GM21737 (cell line): ENCODE measurements around the gene FKBP10.

Experiments used
- ATAC-seq: cut with Tn5 transposase; IDR thresholded peaks from one replicate; pipeline ENCODE4 v1.9.1; 2021; ENCODE audit warnings: mild to moderate bottlenecking, moderate library complexity; ENCODE audit not compliant: unreplicated experiment

Gene FKBP10

GRCh38 chr17:41782142-41782541 is 30.7 kb upstream of the FKBP10 start:
- ATAC-seq: no peak

DNA sequence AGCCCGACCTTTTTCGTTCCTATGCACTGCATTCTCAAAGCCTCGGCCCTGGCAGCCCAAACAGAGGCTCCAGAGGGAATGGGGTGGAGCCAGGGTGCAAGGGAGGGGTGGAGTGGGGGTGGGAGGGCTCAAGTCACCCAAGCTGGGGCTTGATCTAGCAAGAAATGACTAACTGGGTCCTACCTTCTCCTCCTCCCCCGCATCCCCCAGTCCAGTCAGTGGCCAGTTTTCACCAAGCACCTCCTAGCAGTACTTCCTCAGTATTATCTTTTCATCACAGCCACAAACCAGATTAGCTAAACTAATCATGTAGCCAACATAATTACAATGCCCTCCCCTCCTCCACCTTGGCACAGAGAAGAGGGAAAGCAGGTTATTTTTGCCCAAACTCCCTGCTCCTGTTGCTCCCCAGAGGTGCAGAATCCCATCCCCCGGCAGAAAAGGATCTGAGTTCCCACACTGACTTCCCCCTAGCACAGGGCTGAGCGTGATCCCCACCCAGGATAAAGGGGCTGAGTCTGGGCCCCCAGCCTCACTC is 28.5 kb upstream of the FKBP10 start:
- ATAC-seq: no peak

DNA sequence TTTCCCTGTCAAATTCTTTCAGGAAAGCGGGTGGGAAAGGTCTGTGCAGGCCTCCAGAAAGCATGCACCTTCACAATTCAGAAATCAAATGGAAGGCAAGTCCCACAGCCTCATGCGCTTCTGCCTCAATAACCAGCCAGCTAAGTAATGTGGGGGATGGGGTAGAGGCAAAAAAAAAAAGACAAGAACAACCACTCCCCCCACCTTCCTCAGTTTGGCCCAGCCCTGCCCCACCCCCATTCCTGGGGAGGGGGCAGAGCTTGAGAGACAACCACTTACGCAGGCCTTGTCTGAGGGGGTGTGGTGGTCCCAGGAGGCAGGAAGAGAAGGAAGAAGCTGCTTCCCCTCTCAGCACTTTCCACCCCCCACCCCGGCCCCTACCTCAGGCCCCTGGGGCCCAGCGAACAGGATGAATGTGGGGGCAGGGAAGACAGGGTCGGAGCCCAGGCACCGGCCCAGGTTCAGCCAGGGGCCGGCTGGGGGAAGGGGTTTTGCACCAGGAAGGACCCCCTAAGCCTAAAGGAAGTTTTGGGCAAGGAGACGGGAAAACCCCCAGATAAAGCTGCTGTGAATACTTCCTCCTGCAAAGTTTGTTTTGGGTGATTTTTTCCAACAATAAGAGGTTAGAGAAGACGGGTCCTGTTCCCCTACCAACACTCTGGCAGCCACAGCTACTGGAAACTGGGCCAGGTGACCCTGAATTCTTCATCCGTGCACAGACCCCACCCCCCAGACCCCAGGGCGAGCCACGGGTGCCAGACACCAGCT is 27.5 kb upstream of the FKBP10 start:
- ATAC-seq: no peak

DNA sequence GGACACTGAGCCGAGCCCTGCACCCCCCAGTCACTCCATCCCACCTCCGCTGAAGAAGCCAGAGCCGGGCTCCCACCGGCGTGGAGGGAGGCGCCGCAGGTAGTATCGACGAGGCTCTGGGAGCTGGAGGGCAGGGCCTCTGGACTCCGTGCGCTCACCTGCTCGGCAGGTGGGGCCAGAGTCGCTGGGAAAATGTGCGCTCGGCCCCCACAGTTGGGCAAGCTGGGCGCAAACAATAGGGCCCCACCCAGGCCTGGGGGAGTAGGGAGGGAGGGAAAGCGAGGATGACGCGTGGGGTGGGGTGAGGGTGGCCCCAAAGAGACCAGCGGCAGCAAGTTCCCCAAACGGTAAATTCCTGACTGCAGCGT is 27.0 kb upstream of the FKBP10 start:
- ATAC-seq: no peak

DNA sequence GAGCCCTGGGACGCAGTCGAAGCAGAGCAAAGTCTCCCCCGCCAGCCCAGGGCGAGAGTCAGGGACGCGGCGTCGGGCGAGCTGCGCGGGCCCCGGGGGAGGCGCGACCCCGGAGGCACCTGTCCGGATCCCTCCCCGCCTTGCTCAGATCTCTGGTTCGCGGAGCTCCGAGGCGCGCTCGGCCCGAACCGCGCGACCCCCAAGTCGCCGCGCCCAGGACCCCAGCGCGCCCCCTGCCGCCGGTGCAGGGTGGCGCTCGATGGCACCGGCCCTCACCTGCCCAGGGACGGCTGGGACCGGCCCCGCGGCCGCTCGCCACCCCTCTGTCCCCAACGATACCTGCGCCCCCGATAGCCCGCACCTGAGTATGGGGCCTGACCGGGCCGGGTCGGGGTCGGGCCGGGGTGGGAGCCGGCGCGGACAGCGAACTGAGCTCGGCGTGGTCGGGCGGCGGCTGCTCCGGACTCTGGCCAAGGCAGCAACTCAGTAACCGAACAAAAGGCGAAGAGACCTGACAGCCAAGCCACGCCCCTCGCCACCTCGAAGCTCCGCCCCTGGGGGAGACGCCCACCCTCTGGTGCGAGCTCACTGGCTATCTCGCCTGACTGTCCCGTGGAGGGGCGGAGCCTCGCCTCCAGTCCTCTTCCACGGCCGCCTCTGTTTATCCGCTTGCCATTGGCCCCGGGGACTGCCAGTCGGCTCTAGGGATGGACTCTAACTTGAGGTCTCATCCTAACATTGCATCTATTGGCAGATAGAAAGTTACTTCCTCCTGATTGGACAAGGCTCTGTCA is 26.4 kb upstream of the FKBP10 start, which contains the start of gene JUP:
Gene JUP, minus strand, starts transcription at position 485 of the 794 bp plus-strand sequence. CDS start 14,857 bp downstream, outside the sequence.
- peak; percentile 73 for ATAC-seq

GRCh38 chr17:41787021-41787418 is 25.8 kb upstream of the FKBP10 start:
- ATAC-seq: no peak

GRCh38 chr17:41792845-41793783 is 19.7 kb upstream of the FKBP10 start:
- no peak for ATAC-seq

GRCh38 chr17:41793784-41794539 is 18.8 kb upstream of the FKBP10 start:
- no peak for ATAC-seq

GRCh38 chr17:41794540-41794975 is 18.2 kb upstream of the FKBP10 start:
- ATAC-seq: no peak

DNA sequence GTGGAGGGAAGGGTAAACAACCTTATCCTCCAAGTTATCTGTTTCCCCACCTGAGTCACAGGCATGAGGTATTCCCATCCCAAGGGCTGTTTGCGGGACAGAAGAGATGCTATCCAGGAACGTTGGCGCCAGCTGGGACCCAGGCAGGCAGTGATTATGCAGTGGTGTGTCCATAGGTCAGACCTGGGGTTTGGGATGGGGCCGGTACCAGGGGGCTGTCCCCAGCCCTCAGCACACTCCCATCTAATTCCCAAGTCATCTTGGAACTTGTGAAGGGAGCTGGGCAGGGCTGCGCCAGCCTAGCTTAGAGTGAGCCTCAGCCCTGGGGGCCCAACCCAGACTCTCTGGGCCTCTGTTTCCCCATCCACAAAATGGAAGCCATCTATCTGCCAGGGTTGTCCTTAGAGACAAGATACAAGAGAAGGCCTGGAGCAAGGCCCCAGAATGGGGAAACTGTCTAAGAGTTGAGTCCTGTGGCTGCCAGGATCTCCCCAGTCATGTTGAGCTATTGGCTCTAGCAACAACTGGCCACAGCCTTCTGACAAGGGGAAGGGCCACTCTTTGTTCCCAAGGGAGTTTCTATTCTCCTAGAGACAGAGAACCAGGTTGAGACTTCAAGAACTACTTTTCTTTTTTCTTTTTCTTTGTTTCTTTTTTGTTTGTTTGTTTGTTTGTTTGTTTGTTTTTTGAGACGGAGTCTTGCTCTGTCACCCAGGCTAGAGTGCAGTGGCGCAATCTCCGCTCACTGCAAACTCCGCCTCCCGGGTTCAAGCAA is 16.5 kb upstream of the FKBP10 start:
- ATAC-seq: no peak

- ATAC-seq: no peak
Observed at GRCh38 chr17:41797377-41797776, 15.4 kb upstream of the FKBP10 start.

- no peak for ATAC-seq
Observed at GRCh38 chr17:41799366-41799765, 13.4 kb upstream of the FKBP10 start.

DNA sequence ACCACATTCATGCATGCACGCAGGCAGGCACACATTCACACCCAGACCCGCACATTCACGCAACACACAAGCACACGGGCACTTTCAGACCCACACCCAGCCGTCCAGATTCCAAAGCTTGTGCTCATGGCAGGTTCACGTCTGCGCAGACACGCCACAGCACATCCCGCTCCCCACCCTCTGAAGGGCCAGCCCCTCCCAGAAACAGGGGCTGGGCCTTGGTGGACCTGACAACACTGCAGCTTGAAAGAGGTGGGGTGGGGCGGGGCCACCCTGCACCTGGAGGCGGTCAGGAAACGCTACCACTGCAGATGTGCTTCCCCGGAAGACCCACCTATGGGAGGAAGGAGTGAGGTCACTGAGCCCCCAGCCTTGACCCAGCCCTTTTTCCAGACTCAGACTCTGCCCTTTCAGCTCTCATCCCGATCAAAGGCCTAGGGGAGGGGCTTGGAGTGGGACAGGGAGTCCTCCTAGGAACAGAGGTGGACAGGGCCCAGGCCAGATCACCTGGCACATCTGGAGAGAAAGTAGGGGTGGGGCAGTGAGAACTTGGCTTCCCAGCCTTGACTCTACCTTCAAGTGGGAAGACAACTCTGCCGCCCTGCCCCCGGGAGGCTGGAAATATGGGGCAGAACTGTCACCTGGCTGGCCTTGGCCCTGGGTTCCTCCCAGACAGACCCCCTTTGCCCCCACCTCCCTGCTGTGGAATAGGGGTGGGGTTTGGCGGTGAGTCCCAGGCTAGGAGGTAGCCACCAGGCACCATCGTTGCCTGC is 12.0 kb upstream of the FKBP10 start:
- ATAC-seq: no peak

DNA sequence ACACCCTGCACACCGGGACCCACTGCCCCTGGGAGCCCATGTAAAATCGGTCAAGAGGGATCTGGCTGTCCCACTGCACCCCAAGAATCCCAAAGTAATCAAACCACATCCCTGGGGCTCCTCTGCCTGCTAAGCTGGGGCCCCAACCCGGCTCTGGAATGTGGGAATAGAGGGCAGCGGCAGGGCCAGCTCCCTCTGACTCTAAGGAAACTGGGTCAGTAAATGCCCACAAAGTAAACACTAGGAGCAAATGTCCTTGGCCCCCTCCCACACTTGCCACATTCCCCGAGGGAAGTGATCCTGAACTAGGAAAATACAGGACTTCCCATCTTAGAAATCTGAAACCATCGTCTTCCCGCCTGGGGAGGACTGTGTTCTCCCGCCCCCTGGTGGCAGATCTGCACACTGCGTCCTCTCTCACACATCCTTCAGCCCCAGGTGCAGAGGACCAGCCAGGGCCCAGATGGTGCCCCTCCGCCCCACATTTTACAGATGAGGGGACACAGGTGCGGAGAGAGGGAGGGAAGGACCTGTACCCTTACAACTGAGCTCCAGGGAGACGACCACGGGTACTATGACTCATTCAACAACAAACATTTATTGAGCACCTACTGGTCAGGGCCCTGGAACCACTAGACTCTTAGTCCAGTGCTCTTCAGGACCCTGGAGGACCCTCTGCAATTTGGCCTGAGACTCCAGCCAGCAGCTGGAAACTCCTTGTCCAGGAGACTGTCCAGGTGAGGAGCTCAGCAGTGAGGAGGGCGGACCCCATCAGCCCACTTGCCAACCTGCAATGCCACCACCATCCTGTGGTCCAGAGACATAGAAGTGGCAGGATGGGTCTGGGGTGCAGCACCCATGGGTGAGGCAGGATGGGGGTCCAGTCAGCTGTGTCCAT is 11.2 kb upstream of the FKBP10 start:
- ATAC-seq: no peak

- ATAC-seq: no peak
Observed at GRCh38 chr17:41803049-41804020, 9.5 kb upstream of the FKBP10 start.

- no peak for ATAC-seq
Observed at GRCh38 chr17:41806685-41807445, 5.9 kb upstream of the FKBP10 start.
